ENCODE measurements around the gene PLCXD3. TPM values are rescaled to one million over a fixed set of nuclear protein-coding genes. Genes with fewer than 3 reads are reported as not detected.

Gene PLCXD3
- total and polyA plus RNA-seq, 2 of the 8 experiments (the other 6 are each of a cell fraction or from before 2014, with no cell fraction given): 0.03 to 0.07 TPM

GRCh38 chr5:41349846-41350245, 160.6 kb downstream of the PLCXD3 start:
- no peak for TF ChIP-seq CREB1 (IDR thresholded peaks at IDR 0.05)
- no peak for TF ChIP-seq TAF7 (optimal IDR thresholded peaks at IDR 0.05; ENCODE audit: borderline replicate concordance, low read depth, low read length)
- TF ChIP-seq KDM5A (IDR thresholded peaks at IDR 0.05; ENCODE audit: low read length): no peak
- no peak for TF ChIP-seq CHD2 (IDR thresholded peaks at IDR 0.05; ENCODE audit: low read length)
- TF ChIP-seq RNF2 (IDR thresholded peaks at IDR 0.05; ENCODE audit: borderline replicate concordance, low read depth, low read length, missing control alignments, poor library complexity, severe bottlenecking): no peak
- no peak for TF ChIP-seq ATF3 (IDR thresholded peaks at IDR 0.05; ENCODE audit: insufficient read depth, low read depth, low read length)
- FAIRE-seq: no peak
- no peak overlapping the region for H2AFZ ChIP-seq (ENCODE audit: low read length)

More at GRCh38 chr5:41349846-41350245, 160.6 kb downstream of the PLCXD3 start:
- Histone ChIP-seq H2BK12ac (ENCODE audit: low read depth, low read length) (no peak overlapping the region), H3K4me2 (ENCODE audit: insufficient read depth in 1 of 2, low read depth in 2 of 2, low read length in 2 of 2) (no peak overlapping the region), H3K23ac (ENCODE audit: insufficient read length) (no peak overlapping the region), H2BK20ac (ENCODE audit: low read length) (no peak overlapping the region), H3K23me2 (ENCODE audit: low read depth, low read length) (no peaks in the 10 kb centered on the region), H4K20me1 (replicated peaks in 1 of 2; ENCODE audit: control insufficient read depth in 1 of 2, insufficient read depth in 2 of 2, low read length in 2 of 2) (no peaks in the 10 kb centered on the region), H3K27ac (ENCODE audit: low read depth, low read length) (no peak overlapping the region), H2BK120ac (replicated peaks; ENCODE audit: low read depth, low read length) (no peak overlapping the region), H3K18ac (ENCODE audit: extremely low read depth, low read length) (no peak overlapping the region), H3K4me3 (ENCODE audit: extremely low read depth in 1 of 4, insufficient read depth in 2 of 4, low read depth in 3 of 4, low read length in 4 of 4) (no peak overlapping the region), H3K14ac (ENCODE audit: insufficient read length) (no peak overlapping the region), H3K56ac (replicated peaks; ENCODE audit: insufficient read length, low read depth, low read length) (no peak overlapping the region), H4K5ac (ENCODE audit: insufficient read length, low read depth, low read length) (no peak overlapping the region), H3K4ac (replicated peaks; ENCODE audit: insufficient read length, low read depth, low read length) (no peak overlapping the region), H2BK5ac (ENCODE audit: low read depth, low read length) (no peak overlapping the region), H3K79me1 (ENCODE audit: low read depth, low read length) (no peaks in the 10 kb centered on the region), H3K9ac (replicated peaks in 1 of 4; ENCODE audit: extremely low read depth in 1 of 4, low read depth in 3 of 4, low read length in 3 of 4) (no peak overlapping the region), H3K4me1 (replicated peaks in 1 of 4; ENCODE audit: control insufficient read depth in 3 of 4, insufficient read depth in 4 of 4, low read length in 3 of 4) (no peaks in the 10 kb centered on the region), H3K36me3 (ENCODE audit: control insufficient read depth in 2 of 4, insufficient read depth in 4 of 4, low read length in 3 of 4) (no peaks in the 10 kb centered on the region), H2AK5ac (ENCODE audit: low read depth, low read length) (no peak overlapping the region), H3K79me2 (ENCODE audit: control insufficient read depth in 1 of 2, insufficient read depth in 2 of 2, low read length in 2 of 2) (no peaks in the 10 kb centered on the region), H4K8ac (ENCODE audit: extremely low read depth, insufficient read depth, low read length) (no peak overlapping the region), H3K9me3 (ENCODE audit: insufficient read depth in 2 of 2, low read depth in 1 of 2, low read length in 1 of 2) (no peaks in the 10 kb centered on the region), H4K91ac (replicated peaks; ENCODE audit: insufficient read length, low read length) (no peak overlapping the region), H3K27me3 (replicated peaks in 1 of 4; ENCODE audit: control insufficient read depth in 3 of 4, extremely low read depth in 1 of 4, insufficient read depth in 3 of 4, low read length in 3 of 4) (no peaks in the 10 kb centered on the region), H2BK15ac (ENCODE audit: low read length) (no peak overlapping the region)
- POLR2A ChIA-PET (ENCODE audit: partially characterized antibody): no interaction called here
- no peak for DNase-seq (ENCODE audit: low read depth in 1 of 2, low spot score in 2 of 2)
- WGBS, 2 experiments (ENCODE audit: extremely low coverage in 1 of 2, insufficient coverage in 1 of 2, insufficient read length in 1 of 2, insufficient replicate concordance in 2 of 2, low coverage in 1 of 2, low lambda C conversion rate in 2 of 2, missing lambda C conversion rate in 1 of 2): 80% methylated on average over 4 of the region's 4 CpGs; no CpG with 5 or more reads in 1 of the 2 experiments
- CTCF ChIA-PET (ENCODE audit: partially characterized antibody): interaction anchor here (0.7 to 0.9 kb wide), 3 partner anchors 11 to 288 kb away, joined by 3 read pairs; no protein-coding TSS in a partner anchor
